OCI-LY1 (cell line): Measurements from ENCODE around the gene PASK.

ENCODE experiments used
- H2AFZ ChIP-seq: fragments of 200-600 bp; sonication (generic), shearing (Covaris generic); 2 replicates; pipeline ENCODE4 v1.6.0; 2014; ENCODE audit warnings: antibody characterized with exemption, mild to moderate bottlenecking, low read length
- H3F3A ChIP-seq: fragments of 200-600 bp; sonication (generic), shearing (Covaris generic); 2 replicates; pipeline ENCODE4 v1.6.0; 2014; ENCODE audit warnings: mild to moderate bottlenecking, antibody characterized with exemption, low read length, moderate library complexity; ENCODE audit not compliant: insufficient read depth
- H3K27ac ChIP-seq: fragments of 200-600 bp; sonication (generic); 2 replicates; pipeline ENCODE4 v1.5.1; 2014; ENCODE audit warnings: low read length, mixed run types, mild to moderate bottlenecking, low read depth; ENCODE audit not compliant: poor library complexity, severe bottlenecking
- H3K27me3 ChIP-seq: fragments of 200-600 bp; sonication (generic); 2 replicates; pipeline ENCODE4 v1.6.0; 2014; ENCODE audit warnings: antibody characterized with exemption, mild to moderate bottlenecking, low read length, moderate library complexity; ENCODE audit not compliant: insufficient read depth
- H3K36me3 ChIP-seq: fragments of 200-600 bp; sonication (generic); 2 replicates; pipeline ENCODE4 v1.6.1; 2014; ENCODE audit warnings: mild to moderate bottlenecking, antibody characterized with exemption, low read length, moderate library complexity, mixed read lengths; ENCODE audit not compliant: insufficient read depth
- H3K4me1 ChIP-seq: fragments of 200-600 bp; sonication (generic); 2 replicates; pipeline ENCODE4 v1.5.1; 2014; ENCODE audit warnings: mild to moderate bottlenecking, low read length, moderate library complexity; ENCODE audit not compliant: insufficient read depth, severe bottlenecking
- H3K4me2 ChIP-seq: fragments of 200-600 bp; sonication (generic), shearing (Covaris generic); 2 replicates; pipeline ENCODE4 v1.6.1; 2014; ENCODE audit warnings: low read length
- H3K4me3 ChIP-seq: fragments of 200-600 bp; sonication (generic); 2 replicates; pipeline ENCODE4 v1.5.1; 2014; ENCODE audit warnings: low read length, low read depth, mild to moderate bottlenecking, mixed read lengths; ENCODE audit not compliant: poor library complexity, severe bottlenecking
- H3K79me2 ChIP-seq: fragments of 200-600 bp; shearing (Covaris generic); 2 replicates; pipeline ENCODE4 v1.6.1; 2016; ENCODE audit warnings: mixed run types, low read length, mixed read lengths; ENCODE audit not compliant: insufficient read depth
- H3K9ac ChIP-seq: fragments of 200-600 bp; sonication (generic), shearing (Covaris generic); 2 replicates; pipeline ENCODE4 v1.6.1; 2014; ENCODE audit warnings: mild to moderate bottlenecking, low read length, mixed read lengths
- H3K9me2 ChIP-seq: fragments of 200-600 bp; sonication (generic), shearing (Covaris generic); 2 replicates; pipeline ENCODE4 v1.6.1; 2014; ENCODE audit warnings: low read depth, mild to moderate bottlenecking, low read length, mixed read lengths
- H3K9me3 ChIP-seq: fragments of 200-600 bp; shearing (Covaris generic); 2 replicates; pipeline ENCODE4 v1.6.1; 2014; ENCODE audit warnings: low read length, mixed read lengths
- H4K20me1 ChIP-seq: fragments of 200-600 bp; sonication (generic), shearing (Covaris generic); 2 replicates; pipeline ENCODE4 v1.6.0; 2016; ENCODE audit warnings: mild to moderate bottlenecking, low read length; ENCODE audit not compliant: insufficient read depth
- CTCF ChIP-seq: fragments of 200-600 bp; sonication (generic), shearing (Covaris generic); IDR thresholded peaks from 2 replicates; pipeline ENCODE4 v1.5.1; 2017; ENCODE audit warnings: mild to moderate bottlenecking, antibody characterized with exemption, low read length, moderate library complexity, mixed read lengths
- EZH2 ChIP-seq: fragments of 200-600 bp; sonication (generic), shearing (Covaris generic); IDR thresholded peaks from 2 replicates; pipeline ENCODE4 v1.8.0; 2017; ENCODE audit warnings: borderline replicate concordance, mixed run types, mild to moderate bottlenecking, antibody characterized with exemption, low read length, moderate library complexity, mixed read lengths

Gene PASK

GRCh38 chr2:241087420-241088268 lies 61.6 kb downstream of the PASK start:
- no peaks in the 10 kb centered on the region for H3K4me1 ChIP-seq
- no peak overlapping the region for H3K4me3 ChIP-seq
- no peaks in the 10 kb centered on the region for H3K9me2 ChIP-seq
- peaks cover 58% of the 10 kb centered on the region for H3K36me3 ChIP-seq
- H3K4me2 ChIP-seq: no peak overlapping the region
- H4K20me1 ChIP-seq: no peaks in the 10 kb centered on the region
- no peaks in the 10 kb centered on the region for H3K9me3 ChIP-seq
- no peak overlapping the region for H3K9ac ChIP-seq
- H2AFZ ChIP-seq: no peak overlapping the region
- no peaks in the 10 kb centered on the region for H3K79me2 ChIP-seq
- H3F3A ChIP-seq: no peaks in the 10 kb centered on the region
- TF ChIP-seq EZH2 (no peak), CTCF (no peak)
- H3K27me3 ChIP-seq: no peaks in the 10 kb centered on the region
- H3K27ac ChIP-seq: no peak overlapping the region

GRCh38 chr2:241084856-241085444 lies 64.3 kb downstream of the PASK start:
- Histone ChIP-seq H3K36me3 (peaks cover 38% of the 10 kb centered on the region), H3K27ac (no peak overlapping the region), H3F3A (no peaks in the 10 kb centered on the region), H3K27me3 (peaks cover 8% of the 10 kb centered on the region; the same call in 1 of the 2 replicates), H3K9me3 (no peaks in the 10 kb centered on the region), H2AFZ (no peak overlapping the region), H3K9me2 (no peaks in the 10 kb centered on the region), H3K4me1 (no peaks in the 10 kb centered on the region), H3K4me3 (no peak overlapping the region), H4K20me1 (no peaks in the 10 kb centered on the region), H3K4me2 (no peak overlapping the region), H3K9ac (no peak overlapping the region), H3K79me2 (no peaks in the 10 kb centered on the region)
- no peak for TF ChIP-seq EZH2
- TF ChIP-seq CTCF: no peak

- no peaks in the 10 kb centered on the region for H3K4me1 ChIP-seq
- TF ChIP-seq EZH2: no peak
- no peak for TF ChIP-seq CTCF
- no peak overlapping the region for H3K9ac ChIP-seq
Observed at GRCh38 chr2:241083091-241083415, 66.2 kb downstream of the PASK start.

More at GRCh38 chr2:241083091-241083415, 66.2 kb downstream of the PASK start:
- H3K9me3 ChIP-seq: no peaks in the 10 kb centered on the region
- H3F3A ChIP-seq: no peaks in the 10 kb centered on the region
- no peak overlapping the region for H3K27ac ChIP-seq
- no peak overlapping the region for H3K4me2 ChIP-seq
- no peaks in the 10 kb centered on the region for H3K9me2 ChIP-seq
- no peak overlapping the region for H2AFZ ChIP-seq
- H3K36me3 ChIP-seq: peaks cover 21% of the 10 kb centered on the region
- H4K20me1 ChIP-seq: no peaks in the 10 kb centered on the region
- H3K79me2 ChIP-seq: no peaks in the 10 kb centered on the region
- no peak overlapping the region for H3K4me3 ChIP-seq
- peaks cover 8% of the 10 kb centered on the region; the same call in 1 of the 2 replicates for H3K27me3 ChIP-seq
